ENCODE measurements around the gene CARMIL1. TPM values are rescaled to one million over a fixed set of nuclear protein-coding genes. Genes with fewer than 3 reads are reported as not detected.
A peak's percentile ranks its signal among the peaks of the same experiment; 100 is the strongest.
"Not testable (repeated sequence)": the region's sequence is repeated elsewhere in the genome, so short reads cannot be mapped to it uniquely, and the experiment has no call there.

The CARMIL1 gene
- total and polyA plus RNA-seq, 4 donors: 22.3 to 33.9 (median 31.6) TPM

GRCh38 chr6:25381077-25381476, 101.9 kb downstream of the CARMIL1 start:
- no peaks in the 10 kb centered on the region for H3K9me3 ChIP-seq (ENCODE audit: control insufficient read depth, low read length)
- intact Hi-C loops (cut with DNase I): no loop called here
- ATAC-seq (ENCODE audit: low FRiP score) (no peak), DNase-seq (no peak)
- no peaks in the 10 kb centered on the region for H3K27me3 ChIP-seq (ENCODE audit: control insufficient read depth in 1 of 2, insufficient read depth in 2 of 2, low read length in 1 of 2)
- no peaks in the 10 kb centered on the region for H3K36me3 ChIP-seq (ENCODE audit: control insufficient read depth in 1 of 2, insufficient read depth in 2 of 2, low read length in 1 of 2)
- 9 to 14% methylated on average over 1 of the region's 1 CpG for WGBS, 2 donors
- no peak overlapping the region for H3K4me3 ChIP-seq (ENCODE audit: low read length in 2 of 2)
- H3K4me1 ChIP-seq (ENCODE audit: control insufficient read depth in 1 of 2, insufficient read depth in 2 of 2, low read length in 2 of 2): peaks cover 11 to 15% of the 10 kb centered on the region in 2 donors
- peak overlapping the region; percentile 64 to 82 for H3K27ac ChIP-seq (ENCODE audit: low read depth in 1 of 2, low read length in 2 of 2)

- WGBS, 2 donors: 93 to 95% methylated on average over 8 of the region's 8 CpGs
- H3K4me3 ChIP-seq (ENCODE audit: low read length in 2 of 2); ATAC-seq (ENCODE audit: low FRiP score); H3K36me3 ChIP-seq (ENCODE audit: control insufficient read depth in 1 of 2, insufficient read depth in 2 of 2, low read length in 1 of 2); intact Hi-C loops (cut with DNase I); DNase-seq; H3K9me3 ChIP-seq (ENCODE audit: control insufficient read depth, low read length); H3K27ac ChIP-seq (ENCODE audit: low read depth in 1 of 2, low read length in 2 of 2); H3K27me3 ChIP-seq (ENCODE audit: control insufficient read depth in 1 of 2, insufficient read depth in 2 of 2, low read length in 1 of 2): not testable (repeated sequence)
- peaks cover 11 to 15% of the 10 kb centered on the region in 2 donors for H3K4me1 ChIP-seq (ENCODE audit: control insufficient read depth in 1 of 2, insufficient read depth in 2 of 2, low read length in 2 of 2)
These were observed 103.3 kb downstream of the CARMIL1 start for GRCh38 chr6:25382476-25382875.

GRCh38 chr6:25384234-25384633, 105.1 kb downstream of the CARMIL1 start:
- no peak for ATAC-seq (ENCODE audit: low FRiP score)
- no peak for DNase-seq
- Histone ChIP-seq H3K36me3 (ENCODE audit: control insufficient read depth in 1 of 2, insufficient read depth in 2 of 2, low read length in 1 of 2) (no peaks in the 10 kb centered on the region), H3K9me3 (ENCODE audit: control insufficient read depth, low read length) (no peaks in the 10 kb centered on the region), H3K4me1 (ENCODE audit: control insufficient read depth in 1 of 2, insufficient read depth in 2 of 2, low read length in 2 of 2) (peaks cover 8 to 15% of the 10 kb centered on the region in 2 donors), H3K27me3 (ENCODE audit: control insufficient read depth in 1 of 2, insufficient read depth in 2 of 2, low read length in 1 of 2) (no peaks in the 10 kb centered on the region), H3K4me3 (ENCODE audit: low read length in 2 of 2) (no peak overlapping the region), H3K27ac (ENCODE audit: low read depth in 1 of 2, low read length in 2 of 2) (no peak overlapping the region)
- intact Hi-C loops (cut with DNase I): no loop called here
- 74 to 82% methylated on average over 7 of the region's 7 CpGs for WGBS, 2 donors

GRCh38 chr6:25384967-25385366, 105.8 kb downstream of the CARMIL1 start:
- no peak for DNase-seq
- Histone ChIP-seq H3K9me3 (ENCODE audit: control insufficient read depth, low read length) (no peaks in the 10 kb centered on the region), H3K27ac (ENCODE audit: low read depth in 1 of 2, low read length in 2 of 2) (peak overlapping the region in 1 of 2 donors; percentile 11), H3K36me3 (ENCODE audit: control insufficient read depth in 1 of 2, insufficient read depth in 2 of 2, low read length in 1 of 2) (no peaks in the 10 kb centered on the region), H3K27me3 (ENCODE audit: control insufficient read depth in 1 of 2, insufficient read depth in 2 of 2, low read length in 1 of 2) (no peaks in the 10 kb centered on the region), H3K4me1 (ENCODE audit: control insufficient read depth in 1 of 2, insufficient read depth in 2 of 2, low read length in 2 of 2) (peaks cover 8 to 15% of the 10 kb centered on the region in 2 donors), H3K4me3 (ENCODE audit: low read length in 2 of 2) (no peak overlapping the region)
- ATAC-seq (ENCODE audit: low FRiP score): no peak
- intact Hi-C loops (cut with DNase I): no loop called here
- 26 to 34% methylated on average over 5 of the region's 5 CpGs for WGBS, 2 donors

GRCh38 chr6:25387483-25387882, 108.3 kb downstream of the CARMIL1 start:
- ATAC-seq (ENCODE audit: low FRiP score) (no peak), DNase-seq (no peak)
- no peaks in the 10 kb centered on the region for H3K27me3 ChIP-seq (ENCODE audit: control insufficient read depth in 1 of 2, insufficient read depth in 2 of 2, low read length in 1 of 2)
- H3K4me1 ChIP-seq (ENCODE audit: control insufficient read depth in 1 of 2, insufficient read depth in 2 of 2, low read length in 2 of 2): peaks cover 4 to 11% of the 10 kb centered on the region in 2 donors
- H3K4me3 ChIP-seq (ENCODE audit: low read length in 2 of 2): no peak overlapping the region
- H3K9me3 ChIP-seq (ENCODE audit: control insufficient read depth, low read length): no peaks in the 10 kb centered on the region
- H3K36me3 ChIP-seq (ENCODE audit: control insufficient read depth in 1 of 2, insufficient read depth in 2 of 2, low read length in 1 of 2): no peaks in the 10 kb centered on the region
- WGBS, 2 donors: 85 to 94% methylated on average over 2 of the region's 2 CpGs
- H3K27ac ChIP-seq (ENCODE audit: low read depth in 1 of 2, low read length in 2 of 2): no peak overlapping the region
- intact Hi-C loops (cut with DNase I): no loop called here

GRCh38 chr6:25387911-25388310, 108.7 kb downstream of the CARMIL1 start:
- 37 to 41% methylated on average over 2 of the region's 2 CpGs for WGBS, 2 donors
- H3K4me1 ChIP-seq (ENCODE audit: control insufficient read depth in 1 of 2, insufficient read depth in 2 of 2, low read length in 2 of 2): peaks cover 6 to 10% of the 10 kb centered on the region in 2 donors

GRCh38 chr6:25388776-25389175, 109.6 kb downstream of the CARMIL1 start:
- no peak overlapping the region for H3K27ac ChIP-seq (ENCODE audit: low read depth in 1 of 2, low read length in 2 of 2)
- intact Hi-C loops (cut with DNase I): no loop called here
- H3K9me3 ChIP-seq (ENCODE audit: control insufficient read depth, low read length): no peaks in the 10 kb centered on the region
- no peak overlapping the region for H3K4me3 ChIP-seq (ENCODE audit: low read length in 2 of 2)
- no peaks in the 10 kb centered on the region for H3K27me3 ChIP-seq (ENCODE audit: control insufficient read depth in 1 of 2, insufficient read depth in 2 of 2, low read length in 1 of 2)
- peaks cover 8 to 9% of the 10 kb centered on the region in 2 donors for H3K4me1 ChIP-seq (ENCODE audit: control insufficient read depth in 1 of 2, insufficient read depth in 2 of 2, low read length in 2 of 2)
- no peaks in the 10 kb centered on the region for H3K36me3 ChIP-seq (ENCODE audit: control insufficient read depth in 1 of 2, insufficient read depth in 2 of 2, low read length in 1 of 2)
- DNase-seq: no peak
- WGBS, 2 donors: 90 to 91% methylated on average over 3 of the region's 3 CpGs
- no peak for ATAC-seq (ENCODE audit: low FRiP score)

More at GRCh38 chr6:25387911-25388310, 108.7 kb downstream of the CARMIL1 start:
- Histone ChIP-seq H3K36me3 (ENCODE audit: control insufficient read depth in 1 of 2, insufficient read depth in 2 of 2, low read length in 1 of 2) (no peaks in the 10 kb centered on the region), H3K27me3 (ENCODE audit: control insufficient read depth in 1 of 2, insufficient read depth in 2 of 2, low read length in 1 of 2) (no peaks in the 10 kb centered on the region), H3K9me3 (ENCODE audit: control insufficient read depth, low read length) (no peaks in the 10 kb centered on the region), H3K27ac (ENCODE audit: low read depth in 1 of 2, low read length in 2 of 2) (no peak overlapping the region), H3K4me3 (ENCODE audit: low read length in 2 of 2) (no peak overlapping the region)
- ATAC-seq (ENCODE audit: low FRiP score): no peak
- intact Hi-C loops (cut with DNase I): no loop called here
- DNase-seq: no peak

- WGBS, 2 donors: 4 to 9% methylated on average over 2 of the region's 2 CpGs
- no peak overlapping the region for H3K4me3 ChIP-seq (ENCODE audit: low read length in 2 of 2)
- peaks cover 8 to 9% of the 10 kb centered on the region in 2 donors for H3K4me1 ChIP-seq (ENCODE audit: control insufficient read depth in 1 of 2, insufficient read depth in 2 of 2, low read length in 2 of 2)
- no peaks in the 10 kb centered on the region for H3K36me3 ChIP-seq (ENCODE audit: control insufficient read depth in 1 of 2, insufficient read depth in 2 of 2, low read length in 1 of 2)
- ATAC-seq (ENCODE audit: low FRiP score) (peak; percentile 65), DNase-seq (no peak)
- H3K9me3 ChIP-seq (ENCODE audit: control insufficient read depth, low read length): no peaks in the 10 kb centered on the region
- no peaks in the 10 kb centered on the region for H3K27me3 ChIP-seq (ENCODE audit: control insufficient read depth in 1 of 2, insufficient read depth in 2 of 2, low read length in 1 of 2)
- H3K27ac ChIP-seq (ENCODE audit: low read depth in 1 of 2, low read length in 2 of 2): no peak overlapping the region
- intact Hi-C loops (cut with DNase I): no loop called here
These were observed 110.3 kb downstream of the CARMIL1 start for GRCh38 chr6:25389471-25389870.

GRCh38 chr6:25392372-25392771, 113.2 kb downstream of the CARMIL1 start:
- H3K9me3 ChIP-seq (ENCODE audit: control insufficient read depth, low read length): no peaks in the 10 kb centered on the region
- H3K4me3 ChIP-seq (ENCODE audit: low read length in 2 of 2): no peak overlapping the region
- DNase-seq (no peak), ATAC-seq (ENCODE audit: low FRiP score) (no peak)
- no peaks in the 10 kb centered on the region for H3K27me3 ChIP-seq (ENCODE audit: control insufficient read depth in 1 of 2, insufficient read depth in 2 of 2, low read length in 1 of 2)
- H3K36me3 ChIP-seq (ENCODE audit: control insufficient read depth in 1 of 2, insufficient read depth in 2 of 2, low read length in 1 of 2): no peaks in the 10 kb centered on the region
- WGBS, 2 donors: 88 to 93% methylated on average over 2 of the region's 2 CpGs
- peaks cover 8 to 12% of the 10 kb centered on the region in 2 donors for H3K4me1 ChIP-seq (ENCODE audit: control insufficient read depth in 1 of 2, insufficient read depth in 2 of 2, low read length in 2 of 2)
- no peak overlapping the region for H3K27ac ChIP-seq (ENCODE audit: low read depth in 1 of 2, low read length in 2 of 2)
- intact Hi-C loops (cut with DNase I): no loop called here

Data from aorta (tissue), 5 donors.